GM23338 (cell line): ENCODE results near the gene SPATA31D3.

ENCODE experiments used
- CREB1 ChIP-seq: fragments of 250-450 bp; sonication (Bioruptor Pico); IDR thresholded peaks from 2 replicates; pipeline ENCODE4 v1.5.0; 2020; ENCODE audit warnings: low read depth, mild to moderate bottlenecking, moderate library complexity
- CTCF ChIP-seq, 2 experiments: fragments of 200-600 bp in 1 of 2; sonication (generic) in 1 of 2; conservative IDR thresholded peaks; 2 replicates each; pipeline versions ENCODE4 v1.5.1 to v1.6.1; 2016 to 2017; ENCODE audit warnings: antibody characterized with exemption in 2 of 2, low read depth in 2 of 2, mild to moderate bottlenecking in 2 of 2, moderate library complexity in 1 of 2
- EZH2 ChIP-seq: fragments of 200-600 bp; sonication (generic); IDR thresholded peaks from one replicate; pipeline ENCODE4 v1.8.0; 2017; ENCODE audit warnings: antibody characterized with exemption, mild to moderate bottlenecking, low read depth; ENCODE audit not compliant: unreplicated experiment
- EZH2phosphoT487 ChIP-seq: fragments of 200-600 bp; sonication (generic); IDR thresholded peaks from one replicate; pipeline ENCODE4 v1.8.1; 2018; ENCODE audit warnings: antibody characterized with exemption; ENCODE audit not compliant: unreplicated experiment
- POLR2AphosphoS5 ChIP-seq: IDR thresholded peaks from 2 replicates; pipeline ENCODE4 v1.6.1; 2016; ENCODE audit warnings: antibody characterized with exemption, low read depth
- STAT1 ChIP-seq: IDR thresholded peaks from one replicate; pipeline ENCODE4 v1.6.1; 2016; ENCODE audit warnings: antibody characterized with exemption; ENCODE audit not compliant: unreplicated experiment

DNA sequence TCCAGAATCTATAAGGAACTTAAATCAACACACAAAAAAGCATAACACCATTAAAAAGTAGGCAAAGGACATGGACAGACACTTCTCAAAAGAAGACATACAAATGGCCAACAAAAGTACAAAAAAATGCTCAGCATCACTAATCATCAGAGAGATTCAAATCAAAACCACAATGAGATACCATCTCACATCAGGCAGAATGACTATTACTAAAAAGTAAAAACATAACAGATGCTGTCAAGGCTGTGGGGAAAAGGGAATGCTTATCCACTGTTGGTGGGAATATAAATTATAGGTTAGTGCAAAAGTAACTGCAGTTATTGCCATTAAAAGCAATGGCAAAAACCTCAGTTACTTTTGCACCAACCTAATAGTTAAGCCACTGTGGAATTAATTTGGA lies 47.2 kb upstream of the SPATA31D3 start:
- TF ChIP-seq CTCF (conservative IDR thresholded peaks at IDR 0.05; ENCODE audit: low read depth in 2 of 2) (no peak), CREB1 (CRISPR knock-in tag) (no peak), STAT1 (no peak), POLR2AphosphoS5 (no peak), EZH2phosphoT487 (no peak), EZH2 (no peak)
